Stimulated activated CD4-positive, alpha-beta T cell treated with anti-CD3 and anti-CD28 coated beads, Interleukin-2, amount 100 ng/mL, for 4 hours (primary cell): ENCODE results near the gene TUT4.

Experiments used
- DNase-seq: peaks from one replicate; pipeline ENCODE4 v3.0.0-alpha.2; 2020; ENCODE audit warnings: low read depth

TUT4 gene

DNA sequence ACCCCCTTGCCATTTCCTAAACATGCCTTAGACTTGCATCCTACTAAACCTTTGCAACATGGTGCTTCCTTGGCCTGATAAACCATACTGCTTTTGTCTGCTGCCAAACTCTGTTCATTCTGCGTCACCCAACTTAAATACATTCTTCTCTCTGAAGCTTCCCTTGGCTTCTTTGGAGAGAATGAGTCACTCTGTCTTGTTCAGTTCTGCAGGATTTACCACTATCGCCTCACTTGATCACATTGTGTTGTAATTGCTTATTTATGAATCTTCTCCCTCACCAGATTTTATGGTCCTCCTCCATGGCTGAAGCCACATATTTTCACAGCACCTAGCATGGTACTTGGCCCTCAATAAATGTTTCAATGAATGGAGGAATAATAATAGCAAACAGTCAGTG lies 21.7 kb upstream of the TUT4 start:
- DNase-seq = no peak

DNA sequence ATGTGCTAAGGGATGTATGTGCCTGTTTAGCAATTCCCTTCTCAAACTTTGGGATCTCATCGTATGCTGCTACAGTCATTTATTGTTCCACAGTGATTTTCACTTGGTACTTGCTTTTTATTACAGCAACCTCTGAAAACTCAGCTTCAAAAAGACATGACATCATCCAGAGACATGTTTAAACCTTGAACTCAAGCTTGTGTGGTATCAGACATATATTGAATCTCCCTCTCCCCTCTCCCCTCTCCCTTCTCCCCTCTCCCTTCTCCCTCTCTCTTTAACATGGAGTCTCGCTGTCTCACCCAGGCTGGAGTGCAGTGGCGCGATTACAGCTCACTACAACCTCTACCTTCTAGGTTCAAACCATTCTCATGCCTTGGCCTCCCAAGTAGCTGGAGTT lies 19.5 kb upstream of the TUT4 start:
- DNase-seq = no peak

DNA sequence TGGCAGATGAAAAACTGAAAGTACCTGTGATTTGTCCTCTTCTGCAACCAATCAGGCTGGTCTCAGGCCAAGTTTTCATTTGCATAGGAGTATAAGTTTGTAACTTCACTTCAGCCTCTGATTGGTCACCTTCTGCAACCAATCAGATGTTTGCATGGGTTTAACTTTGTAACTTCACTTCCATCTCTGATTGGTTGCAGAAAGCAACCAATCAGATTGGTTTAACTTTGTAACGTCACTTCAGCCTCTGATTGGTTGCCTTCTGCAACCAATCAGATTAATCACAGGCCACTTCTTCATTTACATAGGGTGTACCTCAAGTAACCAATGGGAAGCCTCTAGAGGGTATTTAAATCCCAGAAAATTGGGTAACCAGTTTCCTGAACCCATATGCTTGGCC lies 18.9 kb upstream of the TUT4 start:
- no peak for DNase-seq

DNA sequence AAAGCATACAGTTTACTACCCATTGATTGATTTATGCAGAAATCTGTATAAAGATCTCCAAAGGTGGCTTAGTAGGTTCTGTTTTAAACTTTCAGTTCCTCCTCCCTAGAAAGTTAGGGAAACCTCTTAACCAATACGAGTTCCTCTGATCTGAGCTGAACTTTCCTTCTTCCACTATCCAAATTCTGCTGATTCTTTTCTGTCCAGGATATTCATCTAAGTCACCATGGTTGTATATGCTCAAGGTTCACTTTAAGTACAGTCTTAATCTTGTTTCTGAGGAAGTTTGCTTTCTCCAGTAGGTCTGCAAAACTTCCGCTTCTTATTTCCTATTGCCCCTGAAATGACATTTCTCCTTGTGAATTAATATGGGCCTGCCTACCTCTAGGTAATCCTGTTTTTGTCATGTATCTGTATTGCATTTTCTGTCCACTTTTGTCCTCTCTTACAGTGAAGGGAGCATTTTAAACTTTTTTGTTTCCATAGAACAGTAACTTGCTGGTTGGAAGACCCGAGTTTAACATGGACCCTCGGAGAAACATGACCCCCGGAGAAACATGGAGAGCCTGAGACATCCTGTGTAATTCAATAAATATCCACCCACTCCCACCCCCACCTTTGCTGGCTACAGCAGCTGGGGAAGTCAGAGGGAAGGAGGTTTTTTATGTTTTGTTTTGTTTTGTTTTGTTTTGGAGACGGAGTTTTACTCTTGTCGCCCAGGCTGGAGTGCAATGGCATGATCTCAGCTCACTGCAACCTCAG lies 16.7 kb upstream of the TUT4 start:
- DNase-seq = no peak

DNA sequence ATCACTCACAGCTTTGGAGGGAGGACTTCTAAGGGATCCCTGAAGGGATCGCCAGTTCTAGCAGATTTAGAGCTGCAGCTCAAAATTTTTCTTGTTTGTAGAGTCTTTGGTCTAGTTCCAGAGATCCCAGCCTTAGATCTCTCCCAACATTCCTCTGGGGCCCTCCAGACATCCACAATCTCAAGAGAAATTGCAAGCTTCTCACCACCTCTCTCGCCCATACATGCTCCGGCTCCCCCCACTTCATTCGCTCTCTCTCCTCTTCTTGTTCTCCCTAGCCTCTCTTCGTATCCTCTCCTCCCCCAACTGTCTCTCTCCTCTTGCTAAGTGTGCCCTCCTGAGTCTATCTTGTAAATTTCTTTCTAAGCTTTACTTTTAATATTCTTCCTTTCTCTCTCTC lies 15.1 kb upstream of the TUT4 start:
- DNase-seq = no peak

- DNase-seq = no peak
These were observed 9.9 kb upstream of the TUT4 start for GRCh38 chr1:52562766-52563165.

DNA sequence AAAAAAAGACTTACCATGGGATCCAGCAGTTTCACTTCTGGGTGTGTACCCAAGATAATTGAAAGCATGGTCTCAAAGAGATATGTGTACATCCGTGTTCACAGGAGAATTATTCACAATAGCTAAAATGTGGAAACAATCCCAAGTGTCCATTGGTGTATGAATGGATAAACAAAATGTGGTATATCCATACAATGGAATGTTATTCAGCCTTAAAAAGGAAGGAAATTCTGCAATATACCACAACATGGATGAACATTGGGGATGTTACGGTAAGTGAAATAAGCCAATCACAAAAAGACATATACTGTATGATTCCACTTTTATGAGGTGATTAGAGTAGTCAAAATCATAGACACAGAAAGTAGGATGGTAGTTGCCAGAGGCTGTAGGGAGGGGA lies 7.0 kb upstream of the TUT4 start:
- no peak for DNase-seq

DNA sequence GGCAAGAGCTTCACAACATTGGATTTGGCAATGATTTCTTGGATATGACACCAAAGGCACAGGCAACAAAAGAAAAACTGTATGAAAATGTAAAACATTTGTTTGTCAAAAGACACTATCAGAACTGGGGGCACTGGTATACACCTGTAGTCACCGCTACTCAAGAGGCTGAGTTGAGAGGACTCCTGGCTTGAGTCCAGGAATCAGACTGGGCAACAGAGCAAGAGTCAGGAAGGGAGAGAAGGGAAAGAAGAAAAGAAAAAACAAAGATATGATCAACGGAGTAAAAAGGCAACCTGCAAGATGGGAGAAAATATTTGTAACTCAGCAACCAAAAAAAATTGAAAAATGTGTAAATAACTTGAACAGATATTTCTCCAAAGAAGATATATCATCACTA lies 6.0 kb upstream of the TUT4 start:
- no peak for DNase-seq

DNA sequence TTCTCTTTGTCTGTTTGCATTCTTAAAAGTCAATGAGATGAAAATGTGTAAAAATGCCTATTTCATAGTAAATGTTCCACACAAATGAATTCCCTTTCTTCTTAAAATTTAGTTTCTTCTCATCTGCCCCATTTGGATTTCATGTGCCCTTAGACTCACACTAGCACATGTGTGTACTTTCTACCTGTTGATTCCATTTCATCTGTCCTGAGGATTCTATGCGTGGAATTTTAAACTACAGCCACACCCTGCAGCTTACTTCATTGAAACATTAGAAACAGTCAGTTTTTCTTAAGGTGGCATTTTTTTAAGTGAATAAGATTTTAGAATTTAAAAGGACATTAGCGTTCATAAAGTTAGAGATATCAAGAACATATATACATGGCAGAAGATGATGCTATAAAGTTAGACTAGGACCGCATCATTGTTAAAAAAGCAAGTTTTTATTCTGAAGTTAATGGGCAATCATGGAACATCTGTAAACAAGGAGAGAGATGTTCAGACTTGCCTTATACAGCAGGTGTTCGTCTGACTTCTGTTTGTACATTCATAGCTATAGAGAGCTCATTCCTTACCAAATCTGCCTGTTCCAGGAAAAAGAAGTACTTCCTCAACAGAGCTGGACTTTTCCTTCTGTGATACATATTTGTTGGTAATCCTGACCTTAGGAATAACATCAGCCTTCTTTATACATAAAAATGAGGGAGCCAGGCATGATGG lies 3.9 kb upstream of the TUT4 start:
- DNase-seq = no peak

DNA sequence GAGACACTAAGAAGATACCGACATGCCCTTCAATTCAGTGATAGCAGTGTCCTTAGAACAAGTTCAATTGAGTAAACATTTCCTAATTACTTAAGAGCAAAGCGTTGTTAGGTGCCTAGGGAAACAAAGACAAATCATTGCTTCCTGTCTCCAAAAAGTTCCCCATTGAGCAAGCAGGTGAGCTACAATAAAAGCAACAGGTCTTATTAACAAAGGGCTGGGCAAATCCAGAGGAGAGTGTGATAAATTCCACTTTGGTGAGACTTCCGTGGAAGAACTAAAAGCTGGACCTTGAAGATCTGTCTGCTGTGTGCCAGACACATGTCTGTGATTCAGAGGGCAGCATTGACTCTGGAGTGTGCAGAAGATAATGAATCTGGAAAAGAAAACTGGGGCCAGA lies 1.9 kb upstream of the TUT4 start:
- no peak for DNase-seq

GRCh38 chr1:52554267-52554640 lies 1.4 kb upstream of the TUT4 start:
- no peak for DNase-seq

DNA sequence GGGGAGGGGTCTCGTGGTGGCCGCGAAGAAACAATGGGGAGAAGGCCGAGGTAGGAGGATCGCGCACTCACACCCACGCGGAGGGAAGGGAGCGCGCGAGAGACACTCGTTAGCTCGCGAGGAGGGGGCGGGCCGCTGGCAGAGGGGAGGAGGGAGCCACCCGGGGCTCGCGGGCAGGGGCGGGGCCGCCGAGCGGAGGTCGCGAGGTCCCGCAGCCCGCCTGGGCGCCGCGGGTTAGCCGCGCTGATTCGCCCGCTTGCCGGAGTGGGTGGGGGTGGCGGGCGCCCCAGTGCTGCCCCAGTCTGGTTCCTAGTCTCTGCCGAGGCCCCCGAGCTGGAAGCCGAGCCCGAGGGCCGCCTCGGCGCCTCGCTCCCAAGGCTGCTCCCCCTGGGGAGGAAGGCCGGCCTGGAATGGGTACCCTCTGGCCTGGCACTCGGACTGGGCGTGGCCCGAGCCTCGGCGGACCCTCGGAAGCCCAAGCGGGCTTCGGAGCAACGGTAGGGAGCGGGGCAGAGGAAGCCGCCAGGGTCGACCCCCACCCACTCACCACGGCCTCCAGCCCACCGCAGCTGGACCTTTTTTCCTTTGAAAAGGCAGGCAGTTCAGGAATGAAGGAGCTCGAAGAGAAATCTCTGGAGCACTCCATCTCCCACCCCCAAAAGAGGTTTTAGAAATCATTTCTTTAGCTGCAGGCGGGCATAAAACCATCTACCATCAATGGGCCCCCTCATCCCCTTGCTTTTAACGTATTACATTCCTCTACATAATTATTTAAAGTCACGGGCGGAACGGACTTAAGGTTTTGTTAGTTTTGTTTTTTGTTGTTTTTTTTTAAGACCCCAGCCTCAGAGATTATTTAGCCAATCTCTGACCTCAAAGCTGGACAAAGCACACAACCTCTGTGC lies 722 bp upstream of the TUT4 start:
- peak; percentile 90 for DNase-seq

GRCh38 chr1:52552236-52552504 lies 722 bp downstream of the TUT4 start:
- peak; percentile 57 for DNase-seq

DNA sequence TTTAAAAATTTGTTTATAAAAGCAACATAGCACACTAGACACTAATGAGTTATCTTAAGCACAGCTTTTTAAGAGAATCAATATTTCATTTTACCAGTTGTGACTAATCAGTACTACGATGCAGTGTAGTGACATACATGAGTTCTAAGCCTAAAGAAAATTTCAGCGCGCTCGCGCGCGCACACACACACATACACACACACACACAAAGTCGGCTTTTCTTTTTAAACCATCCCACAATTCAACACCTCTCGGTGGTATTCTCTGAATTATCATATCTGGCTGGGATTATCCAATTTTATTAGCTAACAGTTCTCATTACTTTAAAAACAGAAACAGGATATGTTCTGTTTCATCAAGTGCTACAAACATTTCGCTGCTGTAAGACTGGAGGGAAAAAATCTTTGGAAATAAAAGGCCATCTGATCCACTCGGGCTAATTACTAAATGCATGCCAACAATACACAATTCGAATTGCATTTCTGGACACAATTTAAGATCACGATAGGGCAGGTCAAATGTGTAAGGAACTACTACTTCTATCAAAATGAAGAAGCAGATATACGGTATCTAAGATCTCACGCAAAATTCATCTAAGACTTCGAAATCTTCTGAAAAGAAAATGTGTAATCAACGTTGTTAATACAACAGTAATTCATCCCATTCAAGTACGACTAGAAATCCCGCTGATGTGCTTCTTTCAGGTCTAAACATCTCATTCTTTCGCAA lies 1.2 kb downstream of the TUT4 start:
- DNase-seq = peak; percentile 11

DNA sequence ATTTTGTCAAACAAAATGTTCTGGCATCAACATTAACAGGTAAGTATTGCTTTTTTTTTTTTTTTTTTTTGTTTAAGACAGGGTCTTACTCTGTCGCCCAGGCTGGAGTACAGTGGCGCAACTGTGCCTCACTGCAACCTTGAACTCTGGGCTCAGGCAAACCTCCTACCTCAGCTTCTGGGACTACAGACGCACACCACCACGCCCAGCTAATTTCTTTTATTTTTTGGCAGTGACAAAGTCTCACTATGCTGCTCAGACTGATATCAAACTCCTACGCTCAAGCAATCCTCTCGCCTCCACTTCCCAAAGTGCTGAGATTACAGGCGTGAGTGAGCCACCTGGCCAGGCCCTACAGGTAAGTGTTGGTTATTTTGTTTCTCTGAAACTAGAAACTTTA lies 2.4 kb downstream of the TUT4 start:
- DNase-seq = no peak

GRCh38 chr1:52549267-52549666 lies 3.6 kb downstream of the TUT4 start:
- DNase-seq = no peak

DNA sequence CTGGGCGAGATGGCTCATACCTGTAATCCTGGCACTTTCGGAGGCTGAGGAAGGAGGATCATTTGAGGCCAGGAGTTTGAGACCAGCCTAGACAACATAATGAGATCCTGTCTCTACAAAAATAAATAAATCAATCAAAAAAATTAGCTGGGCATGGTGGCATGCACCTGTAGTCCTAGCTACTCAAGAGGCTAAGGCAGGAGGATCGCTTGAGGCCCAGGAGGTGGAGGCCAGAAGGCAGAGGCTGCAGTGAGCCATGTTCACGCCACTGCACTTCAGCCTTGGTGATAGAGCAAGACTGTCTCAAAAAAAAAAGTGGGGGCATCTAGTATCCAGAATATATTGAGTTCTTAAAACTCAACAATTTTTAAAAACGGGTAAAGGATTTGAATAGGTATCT lies 6.0 kb downstream of the TUT4 start:
- DNase-seq = no peak

DNA sequence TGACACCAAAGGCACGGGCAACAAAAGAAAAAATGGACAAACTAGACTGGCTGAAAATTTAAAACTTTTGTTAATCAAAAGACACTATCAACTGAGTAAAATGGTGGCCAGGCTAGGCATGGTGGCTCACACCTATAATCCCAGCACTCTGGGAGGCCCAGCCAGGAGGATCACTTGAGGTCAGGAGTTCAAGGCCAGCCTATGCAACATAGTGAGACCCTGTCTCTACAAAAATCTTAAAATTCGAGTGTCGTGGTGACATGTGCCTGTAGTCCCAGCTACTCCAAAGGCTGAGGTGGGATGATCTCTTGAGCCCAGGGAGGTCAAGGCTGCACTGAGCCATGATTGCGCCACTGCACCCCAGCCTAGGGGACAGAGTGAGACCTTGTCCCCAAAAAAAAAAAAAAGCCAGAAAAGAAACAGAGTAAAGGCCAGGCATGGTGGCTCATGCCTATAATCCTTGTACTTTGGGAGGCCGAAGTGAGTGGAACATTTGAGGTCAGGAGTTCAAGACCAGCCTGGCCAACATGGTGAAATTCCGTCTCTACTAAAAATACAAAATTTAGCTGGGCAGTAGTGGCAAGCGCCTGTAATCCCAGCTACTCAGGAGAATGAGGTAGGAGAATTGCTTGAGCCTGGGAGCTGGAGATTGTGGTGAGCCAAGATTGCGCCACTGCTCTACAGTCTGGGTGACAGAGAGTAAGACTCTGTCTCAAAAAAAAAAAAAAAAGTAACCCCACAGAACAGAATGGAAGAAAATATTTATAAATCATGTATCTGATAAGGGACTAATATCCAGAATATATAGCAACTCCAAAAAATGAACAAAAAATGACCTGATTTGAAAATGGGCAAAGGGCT lies 8.0 kb downstream of the TUT4 start:
- no peak for DNase-seq

- DNase-seq = no peak
These were observed 10.7 kb downstream of the TUT4 start for GRCh38 chr1:52542085-52542688.

DNA sequence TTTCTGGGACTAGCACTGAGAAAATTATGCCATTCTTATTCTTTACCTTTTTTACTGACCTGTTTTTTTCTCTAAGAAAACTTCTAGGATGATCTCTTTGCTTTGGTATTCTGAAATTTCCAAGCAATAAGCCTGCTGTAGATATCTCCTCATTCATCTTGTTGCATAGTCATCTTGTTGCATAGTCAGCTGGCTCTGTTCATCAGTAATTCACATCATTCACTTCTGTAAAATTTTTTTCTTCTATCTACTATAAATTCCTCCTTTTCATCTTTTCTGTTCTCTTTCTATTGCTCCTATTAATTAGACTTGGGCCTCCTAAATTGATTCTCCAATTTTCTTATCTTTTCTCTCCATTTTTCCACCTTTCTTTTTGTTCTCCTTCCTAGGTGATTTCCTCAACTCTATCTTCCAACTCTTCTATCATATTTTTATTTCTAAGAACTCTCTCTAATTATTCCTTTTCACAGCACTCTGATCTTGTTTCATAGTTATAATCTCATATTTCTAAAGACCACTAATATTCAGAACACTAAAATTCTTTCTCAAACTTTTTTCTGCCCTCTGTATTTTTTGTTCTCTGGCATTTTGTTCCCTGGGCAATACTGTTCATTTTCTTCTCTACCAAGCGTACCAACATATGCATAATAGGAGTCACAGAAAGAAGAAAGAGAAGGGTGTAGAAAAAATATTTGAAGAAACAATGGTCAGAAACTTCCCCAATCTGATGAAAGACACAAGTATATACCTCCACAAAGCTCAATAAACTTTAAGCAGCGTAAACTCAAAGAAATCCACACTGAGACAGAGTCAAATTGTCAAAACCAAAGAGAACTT lies 17.7 kb downstream of the TUT4 start:
- DNase-seq = no peak
